Keratinocyte (primary cell): ENCODE measurements around the gene PDS5B. TPM values are rescaled to one million over a fixed set of nuclear protein-coding genes. Genes with fewer than 3 reads are reported as not detected.

ENCODE experiments used
- DNase-seq: peaks from one replicate; pipeline ENCODE4 v3.0.0-alpha.2; 2011; ENCODE audit warnings: low read depth, missing footprints, low spot score
- FAIRE-seq: peaks from 2 replicates; lab custom pipeline; 2011; peaks lifted over from hg19 to GRCh38; lab: Jason Lieb, UNC
- H2AFZ ChIP-seq: 2 replicates; pipeline ENCODE4 v1.6.0; 2012; ENCODE audit warnings: low read length, control low read depth, inconsistent platforms; ENCODE audit not compliant: control insufficient read depth
- H3K27ac ChIP-seq: 2 replicates; pipeline ENCODE4 v1.5.1; 2011; ENCODE audit warnings: low read length; ENCODE audit not compliant: control insufficient read depth, insufficient read depth
- H3K27me3 ChIP-seq: 3 replicates; pipeline ENCODE4 v1.6.0; 2011; ENCODE audit warnings: low read length; ENCODE audit not compliant: control insufficient read depth, insufficient read depth; ENCODE audit errors: extremely low read depth
- H3K36me3 ChIP-seq, 2 experiments: 2 replicates in 1 of 2; 3 replicates in 1 of 2; pipeline ENCODE4 v1.5.1; 2011; ENCODE audit warnings: low read length in 2 of 2, mild to moderate bottlenecking in 1 of 2; ENCODE audit not compliant: control insufficient read depth in 2 of 2, insufficient read depth in 2 of 2; ENCODE audit errors: extremely low read depth in 1 of 2
- H3K4me1 ChIP-seq: 3 replicates; pipeline ENCODE4 v1.5.1; 2011; ENCODE audit warnings: low read length; ENCODE audit not compliant: control insufficient read depth, insufficient read depth; ENCODE audit errors: extremely low read depth
- H3K4me2 ChIP-seq: 3 replicates; pipeline ENCODE4 v1.6.0; 2011; ENCODE audit warnings: low read depth, low read length; ENCODE audit not compliant: control insufficient read depth, insufficient read depth; ENCODE audit errors: extremely low read depth
- H3K4me3 ChIP-seq, 3 experiments: fragments of 200-600 bp in 1 of 3; sonication (generic) in 1 of 3; 2 replicates in 2 of 3; 3 replicates in 1 of 3; pipeline ENCODE4 v1.5.1; 2011 to 2016; ENCODE audit warnings: low read length in 3 of 3, mild to moderate bottlenecking in 3 of 3, control low read depth in 2 of 3, inconsistent platforms in 1 of 3, low read depth in 1 of 3, mixed read lengths in 1 of 3, mixed run types in 1 of 3, moderate library complexity in 1 of 3; ENCODE audit not compliant: control insufficient read depth in 2 of 3, insufficient read depth in 2 of 3; ENCODE audit errors: extremely low read depth in 1 of 3
- H3K79me2 ChIP-seq: 2 replicates; pipeline ENCODE4 v1.6.0; 2012; ENCODE audit warnings: low read length; ENCODE audit not compliant: control insufficient read depth, insufficient read depth
- H3K9ac ChIP-seq: 3 replicates; pipeline ENCODE4 v1.6.0; 2011; ENCODE audit warnings: low read length; ENCODE audit not compliant: control insufficient read depth, insufficient read depth; ENCODE audit errors: extremely low read depth
- H3K9me1 ChIP-seq: 3 replicates; pipeline ENCODE4 v1.6.0; 2011; ENCODE audit warnings: low read length; ENCODE audit not compliant: control insufficient read depth, insufficient read depth; ENCODE audit errors: extremely low read depth
- H3K9me3 ChIP-seq: 2 replicates; pipeline ENCODE4 v1.5.1; 2012; ENCODE audit warnings: low read depth, low read length; ENCODE audit not compliant: control insufficient read depth
- H4K20me1 ChIP-seq: 3 replicates; pipeline ENCODE4 v1.6.0; 2011; ENCODE audit warnings: low read length; ENCODE audit not compliant: control insufficient read depth, insufficient read depth; ENCODE audit errors: extremely low read depth
- EZH2 ChIP-seq: IDR thresholded peaks from one replicate; pipeline ENCODE4 v1.6.1; 2012; ENCODE audit warnings: inconsistent platforms, mild to moderate bottlenecking, low read length, moderate library complexity
- dilution Hi-C: fragments of 300-500 bp; cut with MboI; formaldehyde crosslinking; loops from one replicate; pipeline ENCODE4 v1.7.0; 2020; ENCODE audit warnings: low sequenced_read_pairs; ENCODE audit not compliant: extremely low pct_ligation_motif_present
- polyA plus RNA-seq, 5 experiments: library from polyadenylated mRNA; depleted of rRNA in 3 of 5; stranded (reverse) in 3 of 5; stranded (forward) in 1 of 5; unstranded in 1 of 5; fragments of >200 nt; gene quantifications; 1 replicate in 1 of 5; 2 replicates in 3 of 5; 3 replicates in 1 of 5; pipeline versions ENCODE4 v1.2.1 to v1.2.3, GENCODE V29; 2011 to 2012; ENCODE audit warnings: missing spikeins in 2 of 5, low read depth in 1 of 5, low replicate concordance in 1 of 5
- TF ChIP-seq, protein P1 (sequence below), 3 experiments: IDR thresholded peaks in 1 of 3; conservative IDR thresholded peaks in 1 of 3; optimal IDR thresholded peaks in 1 of 3; 2 replicates in 2 of 3; 3 replicates in 1 of 3; pipeline versions ENCODE3 to v1.5.1; 2011; ENCODE audit warnings: low read length in 3 of 3, mild to moderate bottlenecking in 3 of 3, moderate library complexity in 2 of 3, control low read depth in 1 of 3, inconsistent platforms in 1 of 3; ENCODE audit not compliant: insufficient read depth in 2 of 3; ENCODE audit errors: extremely low read depth in 1 of 3

Gene PDS5B
- polyA plus RNA-seq, 1 donor (not counting 4 experiments of a cell fraction or from before 2014, with no cell fraction given), result 6.9 TPM

DNA sequence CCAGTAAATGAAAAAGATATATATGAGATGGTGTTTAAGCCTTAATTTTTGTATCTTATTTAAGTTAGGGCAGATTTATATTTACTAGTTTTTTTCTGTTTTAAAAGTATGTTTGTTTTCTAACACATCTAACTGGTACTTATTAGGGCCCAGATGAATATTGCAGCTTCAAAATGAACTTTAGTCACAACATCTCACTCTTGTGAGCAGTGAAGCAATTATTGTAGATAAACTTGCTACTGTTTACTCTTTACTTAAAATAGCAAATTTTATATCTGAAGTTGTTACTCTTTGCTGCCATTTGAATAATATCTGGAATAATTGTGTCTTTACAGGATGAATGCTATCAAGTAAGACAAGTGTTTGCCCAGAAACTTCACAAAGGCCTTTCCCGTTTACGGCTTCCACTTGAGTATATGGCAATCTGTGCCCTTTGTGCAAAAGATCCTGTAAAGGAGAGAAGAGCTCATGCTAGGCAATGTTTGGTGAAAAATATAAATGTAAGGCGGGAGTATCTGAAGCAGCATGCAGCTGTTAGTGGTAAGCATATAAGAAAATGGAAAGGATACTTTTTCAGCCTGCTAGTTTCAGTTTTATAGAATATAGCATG, 166.8 kb downstream of the PDS5B start:
- H3K4me3 ChIP-seq, result no peak overlapping the region
- H3K4me1 ChIP-seq, result no peaks in the 10 kb centered on the region
- DNase-seq (no peak), FAIRE-seq (no peak)
- H3K27me3 ChIP-seq, result no peaks in the 10 kb centered on the region
- no peaks in the 10 kb centered on the region for H3K9me1 ChIP-seq
- no peak overlapping the region for H3K27ac ChIP-seq
- H3K4me2 ChIP-seq, result no peak overlapping the region
- no peak overlapping the region for H2AFZ ChIP-seq
- no peaks in the 10 kb centered on the region for H3K9me3 ChIP-seq
- H4K20me1 ChIP-seq, result no peaks in the 10 kb centered on the region
- no peak overlapping the region for H3K9ac ChIP-seq
- no peaks in the 10 kb centered on the region for H3K79me2 ChIP-seq
- dilution Hi-C loops, result no loop called here
- TF ChIP-seq EZH2, result no peak
- TF ChIP-seq, protein P1, sequence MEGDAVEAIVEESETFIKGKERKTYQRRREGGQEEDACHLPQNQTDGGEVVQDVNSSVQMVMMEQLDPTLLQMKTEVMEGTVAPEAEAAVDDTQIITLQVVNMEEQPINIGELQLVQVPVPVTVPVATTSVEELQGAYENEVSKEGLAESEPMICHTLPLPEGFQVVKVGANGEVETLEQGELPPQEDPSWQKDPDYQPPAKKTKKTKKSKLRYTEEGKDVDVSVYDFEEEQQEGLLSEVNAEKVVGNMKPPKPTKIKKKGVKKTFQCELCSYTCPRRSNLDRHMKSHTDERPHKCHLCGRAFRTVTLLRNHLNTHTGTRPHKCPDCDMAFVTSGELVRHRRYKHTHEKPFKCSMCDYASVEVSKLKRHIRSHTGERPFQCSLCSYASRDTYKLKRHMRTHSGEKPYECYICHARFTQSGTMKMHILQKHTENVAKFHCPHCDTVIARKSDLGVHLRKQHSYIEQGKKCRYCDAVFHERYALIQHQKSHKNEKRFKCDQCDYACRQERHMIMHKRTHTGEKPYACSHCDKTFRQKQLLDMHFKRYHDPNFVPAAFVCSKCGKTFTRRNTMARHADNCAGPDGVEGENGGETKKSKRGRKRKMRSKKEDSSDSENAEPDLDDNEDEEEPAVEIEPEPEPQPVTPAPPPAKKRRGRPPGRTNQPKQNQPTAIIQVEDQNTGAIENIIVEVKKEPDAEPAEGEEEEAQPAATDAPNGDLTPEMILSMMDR (optimal IDR thresholded peaks at IDR 0.05 in 1 of 3, IDR thresholded peaks at IDR 0.05 in 1 of 3, conservative IDR thresholded peaks at IDR 0.05 in 1 of 3; ENCODE audit: extremely low read depth in 1 of 3, insufficient read depth in 2 of 3, low read length in 3 of 3), result no peak
- H3K36me3 ChIP-seq, result no peaks in the 10 kb centered on the region

DNA sequence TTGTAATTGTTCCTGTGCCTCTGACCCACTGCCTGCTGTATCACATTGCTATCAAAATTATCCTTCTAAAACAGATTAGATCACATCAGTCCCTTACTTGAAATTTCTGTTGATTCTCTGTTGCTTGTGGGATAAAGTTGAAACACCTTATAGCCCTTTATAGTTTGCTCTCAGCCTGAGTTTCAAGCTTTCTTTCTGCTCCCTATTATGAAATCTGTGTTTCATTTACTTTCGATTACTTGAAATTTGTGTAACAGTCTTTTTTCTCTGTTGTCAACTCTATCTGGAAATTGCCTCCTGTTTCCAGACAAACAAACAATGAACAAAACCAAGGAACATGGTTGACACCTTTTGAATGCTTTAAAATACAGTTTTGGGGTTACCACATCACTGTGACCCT, 167.9 kb downstream of the PDS5B start:
- no peaks in the 10 kb centered on the region for H3K9me3 ChIP-seq
- TF ChIP-seq EZH2, result no peak
- TF ChIP-seq, protein P1 (optimal IDR thresholded peaks at IDR 0.05 in 1 of 3, IDR thresholded peaks at IDR 0.05 in 1 of 3, conservative IDR thresholded peaks at IDR 0.05 in 1 of 3; ENCODE audit: extremely low read depth in 1 of 3, insufficient read depth in 2 of 3, low read length in 3 of 3), result no peak
- H3K4me3 ChIP-seq, result no peak overlapping the region
- H3K9ac ChIP-seq, result no peak overlapping the region
- no peak for FAIRE-seq
- no peak overlapping the region for H2AFZ ChIP-seq
- dilution Hi-C loops, result no loop called here
- H3K27ac ChIP-seq, result no peak overlapping the region
- no peaks in the 10 kb centered on the region for H3K9me1 ChIP-seq
- no peaks in the 10 kb centered on the region for H3K27me3 ChIP-seq
- no peak for DNase-seq
- H3K4me2 ChIP-seq, result no peak overlapping the region
- H3K36me3 ChIP-seq, result no peaks in the 10 kb centered on the region
- H4K20me1 ChIP-seq, result no peaks in the 10 kb centered on the region
- H3K4me1 ChIP-seq, result no peaks in the 10 kb centered on the region
- no peaks in the 10 kb centered on the region for H3K79me2 ChIP-seq
